Breast epithelium (tissue), 3 donors: ENCODE data around the gene ADD3.

Experiments
- CTCF ChIP-seq, 3 donors: fragments of 450-650 bp; IDR thresholded peaks; one replicate each; pipeline ENCODE4 v1.5.1; 2016 to 2017; ENCODE audit warnings: antibody characterized with exemption in 3 of 3, mild to moderate bottlenecking in 3 of 3, moderate library complexity in 3 of 3
- POLR2A ChIP-seq: fragments of 450-650 bp; IDR thresholded peaks from one replicate; pipeline ENCODE4 v1.6.1; 2016; ENCODE audit warnings: antibody characterized with exemption, mild to moderate bottlenecking, moderate library complexity

GRCh38 chr10:110011681-110012080 is 3.9 kb downstream of the ADD3 start:
- no peak for TF ChIP-seq CTCF (IDR thresholded peaks at IDR 0.05)
- no peak for TF ChIP-seq POLR2A
